Lung (tissue), 12 donors: ENCODE measurements around the gene ZFYVE26. TPM values are rescaled to one million over a fixed set of nuclear protein-coding genes. Genes with fewer than 3 reads are reported as not detected.

Source experiments
- ATAC-seq: fragments of 200-7000 bp; cut with Tn5 transposase; one replicate; pipeline ENCODE4 v1.9.1; 2020; ENCODE audit warnings: moderate number of reproducible peaks; ENCODE audit not compliant: insufficient read depth, low FRiP score
- DNase-seq, 3 donors: peaks; one replicate each; pipeline ENCODE4 v3.0.0-alpha.2; 2013 to 2017
- H3K27ac ChIP-seq, 2 donors: one replicate each; pipeline ENCODE4 v1.5.1; 2013; ENCODE audit warnings: mild to moderate bottlenecking in 2 of 2, moderate library complexity in 2 of 2, control low read depth in 1 of 2, inconsistent platforms in 1 of 2, low read depth in 1 of 2, low read length in 1 of 2
- H3K27me3 ChIP-seq, 3 donors: one replicate each; pipeline ENCODE4 v1.5.1; 2013; ENCODE audit warnings: low read length in 2 of 3; ENCODE audit not compliant: control insufficient read depth in 3 of 3, insufficient read depth in 3 of 3
- H3K36me3 ChIP-seq, 4 donors: one replicate each; pipeline ENCODE4 v1.5.1; 2013; ENCODE audit warnings: low read length in 4 of 4, mild to moderate bottlenecking in 1 of 4, moderate library complexity in 1 of 4; ENCODE audit not compliant: control insufficient read depth in 4 of 4, insufficient read depth in 4 of 4
- H3K4me1 ChIP-seq, 5 donors: one replicate each; pipeline ENCODE4 v1.5.1; 2013; ENCODE audit warnings: low read length in 5 of 5, mild to moderate bottlenecking in 2 of 5, moderate library complexity in 1 of 5; ENCODE audit not compliant: control insufficient read depth in 5 of 5, insufficient read depth in 5 of 5
- H3K4me3 ChIP-seq: one replicate; pipeline ENCODE4 v1.5.1; 2013; ENCODE audit warnings: mild to moderate bottlenecking, control low read depth, moderate library complexity
- H3K9ac ChIP-seq, 2 donors: one replicate each; pipeline ENCODE4 v1.5.1; 2013; ENCODE audit warnings: low read length in 2 of 2, control low read depth in 1 of 2; ENCODE audit not compliant: insufficient read depth in 1 of 2
- H3K9me3 ChIP-seq, 4 donors: one replicate each; pipeline ENCODE4 v1.5.1; 2013; ENCODE audit warnings: low read length in 3 of 4, mild to moderate bottlenecking in 1 of 4, moderate library complexity in 1 of 4; ENCODE audit not compliant: control insufficient read depth in 4 of 4, insufficient read depth in 3 of 4
- WGBS, 2 donors: extraction: QIAGEN DNeasy Blood & Tissue Kit; methylation state at CpG; one replicate each; pipeline ENCODE4 v1.1.7; 2013; 5-methylcytosine and 5-hydroxymethylcytosine counted together
- polyA plus RNA-seq, 2 donors: library from polyadenylated mRNA; stranded (reverse); fragments of 200-250 nt; gene quantifications; one replicate each; pipeline ENCODE4 v1.2.1, GENCODE V29; 2013
- total RNA-seq, 2 donors: library from RNA; depleted of rRNA in 1 of 2; stranded (reverse); fragments of >200 nt in 1 of 2; gene quantifications; one replicate each; pipeline ENCODE4 v1.2.1, GENCODE V29; 2014 to 2021
- TF ChIP-seq, protein P1 (sequence below): IDR thresholded peaks from 2 replicates; pipeline ENCODE4 v1.5.1; 2012; ENCODE audit warnings: mild to moderate bottlenecking; ENCODE audit errors: control extremely low read depth, extremely low read depth
- donor health status: control.
- donor health status: control.
- donor health status: Bipolar disorder and iron deficiency.
- donor health status: healthy.
- donor health status: DM: yes; HTN: yes; CAD: no.

Gene ZFYVE26
- total and polyA plus RNA-seq, 4 donors, result 6.8 to 50.6 (median 22.0) TPM

- Histone ChIP-seq H3K27ac (no peak overlapping the region), H3K9me3 (peaks cover 0 to 10% (median 0%) of the 10 kb centered on the region in 4 donors), H3K4me1 (peaks cover 0 to 3% (median 0%) of the 10 kb centered on the region in 5 donors), H3K9ac (no peak overlapping the region), H3K36me3 (no peaks in the 10 kb centered on the region), H3K27me3 (no peaks in the 10 kb centered on the region), H3K4me3 (no peak overlapping the region)
- no peak for ATAC-seq
- TF ChIP-seq, protein P1, sequence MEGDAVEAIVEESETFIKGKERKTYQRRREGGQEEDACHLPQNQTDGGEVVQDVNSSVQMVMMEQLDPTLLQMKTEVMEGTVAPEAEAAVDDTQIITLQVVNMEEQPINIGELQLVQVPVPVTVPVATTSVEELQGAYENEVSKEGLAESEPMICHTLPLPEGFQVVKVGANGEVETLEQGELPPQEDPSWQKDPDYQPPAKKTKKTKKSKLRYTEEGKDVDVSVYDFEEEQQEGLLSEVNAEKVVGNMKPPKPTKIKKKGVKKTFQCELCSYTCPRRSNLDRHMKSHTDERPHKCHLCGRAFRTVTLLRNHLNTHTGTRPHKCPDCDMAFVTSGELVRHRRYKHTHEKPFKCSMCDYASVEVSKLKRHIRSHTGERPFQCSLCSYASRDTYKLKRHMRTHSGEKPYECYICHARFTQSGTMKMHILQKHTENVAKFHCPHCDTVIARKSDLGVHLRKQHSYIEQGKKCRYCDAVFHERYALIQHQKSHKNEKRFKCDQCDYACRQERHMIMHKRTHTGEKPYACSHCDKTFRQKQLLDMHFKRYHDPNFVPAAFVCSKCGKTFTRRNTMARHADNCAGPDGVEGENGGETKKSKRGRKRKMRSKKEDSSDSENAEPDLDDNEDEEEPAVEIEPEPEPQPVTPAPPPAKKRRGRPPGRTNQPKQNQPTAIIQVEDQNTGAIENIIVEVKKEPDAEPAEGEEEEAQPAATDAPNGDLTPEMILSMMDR, result no peak
- WGBS, 2 donors, result 95 to 97% methylated on average over 7 of the region's 7 CpGs
- no peak for DNase-seq
Observed at GRCh38 chr14:67727361-67727760, 89.0 kb downstream of the ZFYVE26 start.

DNA sequence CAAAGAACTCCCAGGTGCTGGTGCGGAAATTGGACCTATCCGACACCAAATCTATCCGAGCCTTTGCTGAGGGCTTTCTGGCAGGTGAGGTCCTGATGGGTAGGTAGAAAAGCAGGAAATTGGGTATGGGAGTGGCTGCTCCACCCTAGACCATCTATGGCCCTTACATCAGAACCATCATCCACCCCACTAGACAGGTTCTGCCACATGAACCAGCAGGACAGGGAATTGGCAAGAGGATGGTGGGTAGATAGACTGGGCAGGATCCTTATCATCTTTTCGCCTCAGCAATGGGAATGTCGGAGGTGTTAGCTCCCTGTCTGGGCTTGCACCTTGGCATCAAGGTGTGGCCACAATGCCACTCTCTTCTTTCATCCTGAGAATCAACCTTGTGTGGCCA is 91.2 kb downstream of the ZFYVE26 start:
- Histone ChIP-seq H3K4me3 (no peak overlapping the region), H3K27ac (no peak overlapping the region), H3K27me3 (no peaks in the 10 kb centered on the region), H3K4me1 (peaks cover 0 to 3% (median 0%) of the 10 kb centered on the region in 5 donors), H3K36me3 (no peaks in the 10 kb centered on the region), H3K9ac (no peak overlapping the region), H3K9me3 (peaks cover 0 to 11% (median 0%) of the 10 kb centered on the region in 4 donors)
- no peak for DNase-seq
- WGBS, 2 donors, result 89 to 96% methylated on average over 5 of the region's 5 CpGs
- TF ChIP-seq, protein P1, result no peak
- no peak for ATAC-seq

GRCh38 chr14:67722293-67722692 is 94.1 kb downstream of the ZFYVE26 start:
- peaks cover 0 to 11% (median 0%) of the 10 kb centered on the region in 4 donors for H3K9me3 ChIP-seq
- WGBS, 2 donors, result 9 to 20% methylated on average over 3 of the region's 3 CpGs

More at GRCh38 chr14:67722293-67722692, 94.1 kb downstream of the ZFYVE26 start:
- Histone ChIP-seq H3K9ac (no peak overlapping the region), H3K36me3 (no peaks in the 10 kb centered on the region), H3K27me3 (no peaks in the 10 kb centered on the region), H3K27ac (no peak overlapping the region), H3K4me3 (no peak overlapping the region), H3K4me1 (peaks cover 0 to 3% (median 2%) of the 10 kb centered on the region in 5 donors)
- DNase-seq (peak; percentile 50 to 81 (median 56)), ATAC-seq (no peak)
- TF ChIP-seq, protein P1, result no peak
